HG02642 (cell line): ENCODE results near the gene GALNT18.

Source experiments
- ATAC-seq: cut with Tn5 transposase; IDR thresholded peaks from one replicate; pipeline ENCODE4 v1.9.1; 2021; ENCODE audit warnings: mild to moderate bottlenecking; ENCODE audit not compliant: unreplicated experiment, poor library complexity

Gene GALNT18

DNA sequence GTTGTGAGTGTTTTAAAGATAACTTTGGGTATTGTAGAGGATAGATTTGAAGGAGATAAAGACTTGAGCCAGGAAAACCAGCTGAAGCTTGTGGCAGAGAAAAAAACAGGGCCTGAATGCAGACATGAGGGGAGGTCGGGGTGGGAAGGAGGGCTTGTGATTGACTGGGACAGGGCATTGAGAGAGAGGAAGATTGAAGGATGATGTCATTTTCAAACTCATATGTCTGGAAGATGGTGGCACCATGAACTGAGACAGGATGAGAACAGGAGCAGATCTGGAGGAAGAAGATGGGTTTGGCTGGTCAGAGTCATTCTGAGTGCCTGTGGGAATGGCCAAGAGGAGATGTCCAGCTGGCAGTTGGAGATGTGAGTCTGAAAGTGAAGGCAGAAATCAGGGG lies 283.5 kb downstream of the GALNT18 start:
- ATAC-seq, result no peak

DNA sequence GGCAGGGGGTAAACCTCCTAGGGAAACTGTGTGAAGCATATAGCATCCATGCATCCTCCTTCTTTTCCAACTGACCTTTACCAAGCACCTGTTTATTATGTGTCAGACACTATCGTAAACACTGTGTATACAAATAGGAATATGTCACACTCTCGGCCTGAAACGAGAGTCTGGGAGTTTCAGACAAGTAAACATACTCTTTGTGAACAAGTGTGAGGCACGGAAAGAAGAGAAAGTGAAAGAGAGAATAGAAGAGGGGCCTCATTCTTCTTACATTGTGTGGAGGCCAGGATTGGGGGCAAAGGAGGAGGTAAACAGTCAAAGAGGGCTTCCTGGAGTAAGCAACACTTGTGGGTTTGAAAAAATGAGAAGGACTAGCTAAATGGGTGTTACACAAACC lies 285.1 kb downstream of the GALNT18 start:
- no peak for ATAC-seq

DNA sequence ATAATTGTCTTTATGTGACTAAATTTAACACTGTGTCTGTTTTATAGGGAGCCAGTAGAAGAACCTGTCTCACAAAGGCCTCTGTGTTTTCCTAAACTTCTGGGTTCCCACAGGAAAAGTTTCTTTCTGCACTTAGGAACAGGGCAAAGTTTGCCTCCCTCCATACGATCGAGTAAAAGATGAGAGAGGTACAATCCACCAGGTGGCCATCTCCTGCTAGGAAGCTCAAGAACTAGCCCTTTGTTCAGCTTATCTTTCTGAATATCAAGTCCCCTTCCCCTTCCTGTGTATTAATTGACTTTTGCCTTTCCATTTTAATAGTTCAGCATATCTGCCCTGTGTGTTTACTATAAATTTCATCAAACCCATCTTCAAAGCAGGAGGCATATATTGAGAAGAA lies 286.8 kb downstream of the GALNT18 start:
- no peak for ATAC-seq

DNA sequence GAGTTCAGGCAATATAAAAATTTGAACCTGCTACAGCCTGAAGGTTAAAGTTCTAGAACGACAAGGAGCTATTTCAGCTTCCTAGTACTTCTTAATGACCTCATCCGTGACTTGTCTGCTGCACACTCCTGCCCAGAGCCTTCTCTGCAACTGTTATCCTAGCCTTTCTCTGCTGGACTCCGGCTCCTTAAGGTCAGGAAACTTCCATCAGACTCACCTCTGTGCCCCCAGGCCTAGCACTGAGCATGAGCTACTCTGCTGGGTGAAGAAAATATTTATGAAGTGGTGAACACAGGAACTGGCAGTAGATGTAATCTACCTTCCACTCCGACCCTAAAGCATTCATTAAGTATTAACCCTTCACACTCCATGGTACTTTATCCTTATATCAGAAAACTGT lies 287.2 kb downstream of the GALNT18 start:
- no peak for ATAC-seq

DNA sequence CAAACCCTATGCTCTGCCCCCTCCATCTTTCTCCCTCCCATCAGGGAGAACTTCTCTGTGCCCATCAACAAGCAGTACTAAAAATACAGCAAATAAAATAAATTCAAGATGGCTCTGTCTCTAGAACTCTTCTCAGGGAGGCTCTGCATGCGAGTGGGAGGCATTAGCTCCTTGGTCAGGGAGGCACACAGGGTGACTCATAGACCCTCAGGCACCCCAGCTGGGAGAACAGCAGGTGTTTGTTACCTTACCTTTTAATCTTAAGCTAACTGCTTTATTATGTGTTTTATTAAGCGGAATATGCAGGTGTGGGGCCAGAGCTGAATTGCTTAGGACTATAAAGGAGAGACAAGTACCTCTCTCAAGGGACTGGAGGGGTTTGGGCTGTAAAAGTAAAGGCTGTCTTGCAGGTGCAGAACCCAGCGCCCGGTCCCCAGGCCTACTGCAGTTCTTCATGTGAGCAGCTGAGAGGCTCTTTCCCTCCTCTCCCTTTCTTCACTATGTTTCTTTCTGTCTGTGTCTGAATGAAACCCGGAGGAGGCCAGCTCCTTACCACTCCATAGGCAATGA lies 289.6 kb downstream of the GALNT18 start:
- no peak for ATAC-seq

DNA sequence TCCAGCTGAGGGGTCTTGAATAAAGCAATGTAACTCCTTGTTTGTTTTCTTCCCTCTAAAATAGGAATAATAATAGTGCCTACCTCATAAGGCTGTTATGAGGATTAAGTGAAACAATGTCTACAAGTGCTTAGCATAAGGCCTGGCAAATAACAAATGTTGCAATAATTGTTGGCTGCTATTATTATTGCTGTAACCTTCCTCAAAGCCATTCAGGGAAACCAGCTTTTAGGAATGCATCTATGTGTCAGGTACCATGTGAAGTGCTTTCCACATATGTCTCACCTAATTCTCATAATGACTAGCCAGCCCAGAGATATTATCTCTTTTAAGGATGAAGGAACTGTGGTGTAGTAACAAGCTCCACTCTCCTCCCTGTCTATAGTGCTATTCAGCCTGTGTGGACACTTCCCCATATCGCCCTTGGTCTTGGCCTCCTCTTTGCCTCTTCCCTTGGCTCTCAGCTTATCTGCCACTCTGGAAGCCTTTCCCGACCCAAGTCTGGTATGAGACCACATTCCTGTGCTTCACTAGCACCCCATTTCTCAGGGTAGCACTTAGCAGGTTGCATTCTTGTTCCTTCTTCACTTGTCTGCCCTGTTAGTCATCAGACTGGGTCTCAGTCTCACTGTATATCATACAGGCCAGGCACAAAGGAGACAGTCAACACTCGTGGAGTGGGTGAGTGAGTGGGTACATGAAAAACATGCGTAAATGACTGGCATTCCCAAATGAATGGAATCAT lies 292.6 kb downstream of the GALNT18 start:
- no peak for ATAC-seq

DNA sequence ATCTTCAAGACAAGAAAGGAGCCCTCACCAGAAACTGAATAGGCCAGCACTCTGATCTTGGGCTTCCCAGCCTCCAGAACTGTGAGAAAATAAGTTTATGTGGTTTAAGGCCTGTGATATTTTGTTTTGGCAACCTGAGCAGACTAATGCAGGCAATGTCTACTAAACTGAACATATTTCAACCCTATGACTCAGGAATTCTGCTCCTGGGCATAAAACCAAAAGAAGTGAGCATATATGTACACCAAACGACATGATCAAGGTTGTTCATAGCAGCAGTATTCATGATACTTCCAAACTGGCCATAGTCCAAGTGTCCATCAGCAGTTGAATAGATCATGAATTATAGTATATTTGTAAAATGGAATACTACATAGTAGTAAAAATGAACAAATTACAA lies 297.7 kb downstream of the GALNT18 start:
- ATAC-seq, result no peak

DNA sequence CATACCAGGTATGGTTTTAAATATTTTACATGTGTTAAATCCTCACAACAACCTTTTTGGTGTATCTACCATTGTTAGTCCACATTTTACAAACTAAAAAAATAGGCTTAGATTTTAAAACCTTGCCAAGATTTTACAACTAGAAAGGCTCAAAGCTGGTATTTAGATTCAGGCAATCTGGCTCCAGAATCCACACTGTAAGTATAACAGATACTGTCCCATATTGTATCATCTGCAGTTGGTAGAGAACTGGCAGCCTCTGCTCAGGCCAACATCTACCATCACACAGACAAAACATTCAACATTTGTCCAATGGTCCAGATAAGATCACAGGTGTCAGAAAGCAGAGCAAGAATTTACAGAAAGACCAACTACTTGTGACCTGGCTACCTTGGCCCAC lies 299.7 kb downstream of the GALNT18 start:
- no peak for ATAC-seq

DNA sequence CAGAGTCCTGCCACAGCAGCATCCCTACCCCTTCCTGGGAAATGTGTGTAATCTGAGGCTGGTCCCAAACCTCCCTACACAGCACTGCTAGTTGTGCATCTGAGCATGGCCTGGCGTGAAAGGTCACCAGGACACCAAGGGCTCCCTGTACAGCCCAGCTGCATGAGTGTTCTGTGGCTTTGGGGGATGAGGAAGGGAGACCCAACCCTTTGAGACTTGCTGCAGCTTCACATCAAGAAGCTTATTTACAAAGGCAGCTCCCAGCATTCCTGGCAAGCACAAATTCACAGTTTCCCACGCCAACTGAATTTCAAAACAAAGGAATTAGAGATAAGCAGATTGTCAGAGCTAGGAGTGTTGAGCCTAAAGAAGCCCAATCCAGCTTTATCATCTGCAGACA lies 301.0 kb downstream of the GALNT18 start:
- no peak for ATAC-seq

DNA sequence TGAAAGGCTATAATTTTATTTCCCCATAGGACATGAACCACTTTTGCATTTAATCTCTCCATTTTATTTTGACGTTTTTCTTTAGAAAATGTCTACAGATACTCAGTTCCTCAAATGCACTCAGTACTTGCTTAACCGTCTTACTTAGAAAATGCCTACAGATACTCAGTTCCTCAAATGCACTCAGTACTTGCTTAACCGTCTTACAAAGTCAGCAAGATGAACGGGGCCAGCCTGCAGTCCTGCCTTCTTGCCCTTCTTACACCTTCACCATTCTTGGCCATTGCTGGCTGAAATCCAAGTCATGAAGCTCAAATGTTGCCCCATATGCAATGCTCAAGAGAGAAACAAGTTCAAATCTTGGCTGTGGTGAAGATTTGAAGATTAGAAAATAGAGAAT lies 302.8 kb downstream of the GALNT18 start:
- no peak for ATAC-seq

DNA sequence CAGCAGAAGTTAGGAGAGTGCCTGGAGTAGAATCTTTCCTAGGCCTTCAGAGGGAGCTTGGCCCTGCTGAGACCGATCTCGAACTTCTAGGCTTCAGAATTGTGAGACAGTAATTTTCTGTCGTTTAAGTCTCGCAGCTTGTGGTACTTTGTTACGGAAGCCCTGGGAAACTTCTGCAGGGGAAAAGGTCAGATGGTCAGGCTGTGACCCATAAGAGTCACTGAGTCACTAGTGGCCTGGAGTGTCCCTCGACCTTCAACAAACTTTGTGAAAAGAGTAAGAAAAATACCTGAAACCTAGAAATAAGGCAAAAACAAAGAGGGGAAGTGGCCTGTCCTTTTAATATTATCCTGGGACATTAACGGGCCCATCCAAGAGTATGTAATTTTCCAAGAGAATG lies 303.3 kb downstream of the GALNT18 start:
- ATAC-seq, result no peak

DNA sequence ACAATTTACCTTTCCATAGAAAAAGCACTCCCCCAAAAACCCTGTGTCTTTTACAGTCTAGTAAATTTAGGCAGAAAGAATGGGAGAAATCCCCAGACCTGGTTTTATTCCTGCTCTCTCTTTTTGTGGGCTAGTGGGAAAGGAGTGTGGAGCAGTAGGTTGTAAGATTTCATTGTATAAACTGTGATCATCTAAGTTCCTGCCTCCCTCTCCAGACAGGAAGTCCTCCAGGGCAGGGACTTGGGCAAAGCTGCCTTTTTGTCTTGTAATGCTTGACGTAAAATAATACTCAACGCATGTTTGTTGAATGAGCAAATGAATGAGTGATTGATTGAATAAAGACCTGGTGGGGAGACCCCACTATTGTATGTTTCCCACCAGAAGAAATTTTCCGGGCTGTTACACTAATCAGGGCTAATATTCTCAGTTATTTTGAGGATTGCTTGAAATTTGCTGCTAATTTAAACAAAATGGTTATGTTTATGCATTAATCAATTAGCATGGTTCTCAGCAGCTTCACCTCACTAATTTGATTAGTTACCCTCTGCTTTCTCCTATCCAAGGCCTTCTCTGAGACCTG lies 305.1 kb downstream of the GALNT18 start:
- ATAC-seq, result no peak

DNA sequence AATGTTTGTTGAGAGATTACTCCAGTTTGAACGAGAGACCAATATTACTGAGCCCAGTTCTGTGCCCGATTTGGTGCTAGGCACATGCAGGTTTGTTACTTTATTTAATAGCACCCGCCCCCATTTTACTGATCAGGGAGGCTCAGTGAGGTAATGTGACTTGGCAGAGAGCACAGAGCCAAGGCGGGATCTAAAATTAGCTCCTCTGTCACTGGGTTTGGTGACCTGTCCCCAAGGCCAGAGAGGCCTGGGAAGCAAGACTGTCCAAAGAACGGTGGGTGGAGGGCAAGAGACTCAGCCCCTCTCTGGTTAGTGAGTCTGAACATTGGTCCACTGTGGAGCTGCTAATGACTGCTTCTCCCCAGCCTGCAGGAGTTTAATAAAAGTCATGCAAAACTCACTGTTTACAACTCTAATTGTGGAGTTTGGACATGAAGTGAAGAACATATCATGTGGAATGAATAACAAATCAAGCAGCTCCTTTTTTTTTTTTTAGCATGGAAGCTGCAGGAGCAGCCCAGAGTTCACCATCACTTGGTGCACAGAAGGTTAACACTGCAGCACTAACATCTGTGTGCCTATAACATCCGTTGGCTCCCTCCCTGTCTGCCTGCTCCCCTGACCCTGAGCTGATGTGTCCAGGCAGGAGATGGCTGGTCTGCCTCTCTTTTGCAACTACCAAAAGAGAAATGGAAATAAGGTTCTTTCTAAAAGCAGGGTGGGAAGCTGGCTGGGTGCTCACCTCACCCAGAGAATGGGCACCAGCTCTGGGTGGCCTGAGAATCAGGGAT lies 307.7 kb downstream of the GALNT18 start:
- ATAC-seq, result no peak

DNA sequence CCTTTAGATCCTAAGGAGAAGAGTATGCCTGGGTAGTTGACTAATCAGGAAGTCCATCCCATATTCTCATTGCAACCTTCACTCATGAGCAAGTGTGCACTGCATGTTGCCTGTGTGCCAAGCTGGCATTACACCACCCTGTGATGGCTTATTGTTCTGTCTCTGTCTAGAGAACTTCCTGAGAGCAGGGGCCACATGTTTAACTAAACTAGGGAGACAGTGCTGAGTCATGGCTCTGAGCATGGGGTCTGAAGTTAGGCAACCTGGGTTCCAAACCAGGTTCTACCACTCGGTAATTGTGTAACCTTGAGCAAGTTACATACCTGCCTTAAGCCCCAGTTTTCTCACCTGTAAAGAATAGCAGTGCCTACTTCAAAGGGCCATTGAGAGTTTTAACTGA lies 308.4 kb downstream of the GALNT18 start:
- ATAC-seq, result no peak

DNA sequence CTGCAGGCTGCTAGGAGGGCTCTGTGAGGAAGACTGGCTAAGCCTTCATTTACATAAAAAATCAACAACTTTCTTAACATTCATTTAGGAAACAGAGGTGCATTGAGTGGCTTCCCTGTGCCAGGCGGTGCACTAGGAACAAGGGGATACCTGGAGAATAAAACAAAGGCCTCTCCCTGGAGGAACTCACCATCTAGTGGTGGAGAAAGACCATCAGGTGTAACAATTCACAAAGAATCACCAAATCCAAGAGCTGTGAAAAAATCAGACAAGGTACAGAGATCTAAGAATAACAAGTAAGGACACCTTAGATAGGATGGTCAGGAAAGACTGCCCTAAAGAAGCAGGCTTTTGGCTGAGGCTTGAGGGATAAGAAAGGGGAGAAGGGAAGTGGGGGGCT lies 309.1 kb downstream of the GALNT18 start:
- ATAC-seq, result no peak

DNA sequence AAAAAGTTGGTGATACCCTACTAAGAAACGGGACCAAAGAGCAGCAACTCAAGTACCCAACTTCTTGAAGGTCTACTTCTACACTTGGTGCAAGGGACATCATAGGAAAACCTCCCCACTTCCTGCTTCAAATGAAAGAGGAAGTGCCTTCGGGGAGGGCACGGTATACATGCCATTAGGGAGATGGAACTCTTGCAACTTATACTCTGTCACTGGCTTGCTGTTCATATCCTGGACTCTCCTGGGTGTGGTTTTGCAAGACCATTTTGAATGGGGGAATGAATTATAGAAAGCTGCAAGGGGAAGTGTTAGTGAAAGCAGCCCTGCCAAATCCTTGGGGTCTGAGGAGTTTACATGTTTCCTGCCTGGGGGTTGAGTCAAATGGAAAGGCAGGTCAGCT lies 310.6 kb downstream of the GALNT18 start:
- no peak for ATAC-seq

DNA sequence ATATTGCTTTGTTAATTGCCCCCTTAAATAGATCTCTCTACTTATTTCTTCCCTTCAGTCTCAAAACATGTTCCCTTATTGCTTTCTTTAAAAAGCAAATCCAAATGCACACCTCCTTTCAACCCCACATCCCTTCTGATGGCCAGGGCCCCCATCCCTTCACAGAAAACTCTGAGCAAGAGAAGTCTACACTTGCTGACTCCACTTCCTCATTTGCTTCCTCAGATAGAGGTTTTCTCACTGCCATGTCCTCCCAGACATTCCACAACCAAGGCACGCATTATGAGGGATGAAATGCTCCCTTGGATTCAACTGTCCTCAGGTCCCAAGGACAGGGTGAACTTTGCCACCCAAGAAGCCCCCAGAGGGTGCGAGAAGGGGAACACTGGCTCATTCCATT lies 311.9 kb downstream of the GALNT18 start:
- ATAC-seq, result no peak

DNA sequence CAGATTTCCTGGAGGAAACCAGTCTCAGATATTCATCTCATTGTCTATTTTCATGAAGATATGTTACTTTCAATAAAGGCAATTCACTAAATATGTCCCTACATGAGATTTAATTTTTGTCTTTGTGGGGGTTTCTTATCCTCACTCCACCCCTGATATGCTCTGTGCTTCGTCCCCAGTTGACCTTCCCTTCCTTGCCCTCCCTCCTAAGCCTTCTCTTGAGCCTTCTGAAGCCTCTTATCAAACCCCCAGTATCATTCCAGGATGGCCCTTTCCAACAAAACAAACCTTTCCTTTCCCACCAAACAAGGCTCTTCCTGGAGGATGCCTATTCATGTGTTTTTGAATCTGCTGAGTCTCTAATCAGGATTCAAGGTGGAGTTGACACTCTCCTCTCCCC lies 313.6 kb downstream of the GALNT18 start:
- no peak for ATAC-seq

DNA sequence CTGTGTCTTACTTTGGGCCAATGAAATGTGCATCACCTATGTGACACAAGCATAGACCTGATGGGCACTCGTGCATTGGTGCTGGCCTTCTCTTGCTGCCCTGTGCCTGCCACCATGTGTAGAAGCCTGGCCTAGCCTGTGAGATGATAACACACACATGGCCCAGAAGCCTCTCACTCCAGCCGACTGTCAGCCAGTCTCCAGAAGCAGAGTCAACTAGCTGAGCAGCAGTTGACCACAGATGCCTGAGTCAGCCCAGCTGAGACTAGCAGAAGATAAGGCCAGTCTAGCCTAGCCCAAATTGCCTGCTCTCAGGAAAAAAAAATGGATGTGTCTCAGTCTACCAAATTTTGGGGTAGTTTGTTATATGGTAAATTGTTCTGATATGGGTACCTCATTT lies 314.9 kb downstream of the GALNT18 start:
- ATAC-seq, result no peak

DNA sequence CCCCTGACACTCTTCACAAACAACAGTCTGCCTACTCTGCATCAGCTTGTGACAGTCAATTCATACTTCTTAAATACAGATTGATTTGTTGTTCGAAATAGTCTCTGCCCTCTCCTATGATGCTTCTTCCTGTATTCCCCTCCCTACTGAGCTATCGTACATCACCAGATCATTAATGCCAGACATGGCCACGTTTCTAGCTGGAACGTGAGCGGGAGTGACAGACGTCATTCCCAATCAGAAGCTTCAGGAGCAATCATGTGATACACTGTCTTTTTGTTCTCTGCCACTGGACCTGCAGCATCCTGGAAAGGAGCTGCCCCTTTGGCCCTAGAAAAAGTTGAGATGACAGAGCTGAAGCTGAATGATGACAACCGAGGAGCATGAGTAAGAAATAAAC lies 317.3 kb downstream of the GALNT18 start:
- ATAC-seq, result no peak

DNA sequence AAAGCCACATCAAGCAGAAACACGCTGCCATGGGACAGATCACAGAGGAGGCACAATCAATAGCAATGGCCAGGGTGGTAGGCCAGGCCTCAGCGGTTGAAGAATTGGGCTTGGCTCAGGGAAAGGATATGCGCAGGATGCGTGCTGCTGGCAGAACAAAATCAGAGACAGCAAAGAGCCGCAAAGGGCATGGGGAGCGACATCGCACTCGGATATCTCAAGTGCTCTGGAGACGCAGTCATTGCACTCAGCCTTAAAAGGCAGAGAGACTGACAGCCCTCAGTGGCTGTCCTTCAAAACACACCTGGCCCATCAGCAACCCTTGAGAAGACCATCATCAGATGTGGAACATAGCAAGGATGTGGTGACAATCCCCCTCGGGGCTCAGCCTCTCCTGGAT lies 319.2 kb downstream of the GALNT18 start:
- ATAC-seq, result no peak
